Activated CD8-positive, alpha-beta memory T cell treated with anti-CD3 and anti-CD28 coated beads for 1 hour (primary cell): Measurements from ENCODE around the gene PLCB2.

Source experiments
- DNase-seq, 2 donors: peaks; one replicate each; pipeline ENCODE4 v3.0.0-alpha.2; 2020; ENCODE audit warnings: low read depth in 1 of 2; ENCODE audit errors: extremely low read depth in 1 of 2

The PLCB2 gene

DNA sequence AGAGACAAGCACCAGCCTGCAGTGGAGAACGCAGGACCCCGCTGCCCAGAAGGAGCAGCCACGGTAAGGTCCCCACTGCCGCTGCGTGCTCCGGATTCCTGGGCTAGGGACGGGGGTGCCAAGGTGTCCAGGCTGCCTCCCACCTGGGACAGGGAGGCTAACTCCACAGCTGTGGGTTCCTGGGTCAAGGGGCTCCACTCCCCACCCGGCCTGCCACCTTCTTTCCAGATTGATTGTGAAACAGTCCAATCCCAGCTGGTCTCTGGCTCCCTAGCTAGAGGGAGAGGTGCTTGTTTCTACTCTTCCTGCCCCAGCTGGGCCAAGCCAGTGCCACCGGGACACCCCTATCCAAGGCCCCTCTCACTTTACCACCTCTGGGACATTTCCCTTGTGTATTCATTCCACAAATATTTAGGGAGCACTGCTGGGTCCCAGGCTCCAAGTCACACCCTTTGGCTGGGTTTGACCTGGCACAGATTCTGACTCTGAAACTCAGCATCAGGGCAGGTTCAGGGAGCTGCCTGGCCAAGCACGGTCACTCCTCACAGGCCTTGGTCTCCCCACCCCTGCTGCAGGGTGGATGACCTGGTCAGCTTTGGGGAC, 67.0 kb downstream of the PLCB2 start:
- DNase-seq, result no peak

- DNase-seq, result no peak
Measured at GRCh38 chr15:40239693-40240618, 67.8 kb downstream of the PLCB2 start.

GRCh38 chr15:40239404-40239692, 68.4 kb downstream of the PLCB2 start:
- DNase-seq, result no peak

GRCh38 chr15:40238532-40239403, 69.0 kb downstream of the PLCB2 start, which contains the start of gene PAK6:
Gene PAK6 (plus strand): TSS chr15:40239063. CDS start chr15:40264786, 25,723 bp downstream.
- DNase-seq, result no peak
